ENCODE data around the gene SLC27A1.
"Not testable (repeated sequence)": the region's sequence is repeated elsewhere in the genome, so short reads cannot be mapped to it uniquely, and the experiment has no call there.

SLC27A1 gene

DNA sequence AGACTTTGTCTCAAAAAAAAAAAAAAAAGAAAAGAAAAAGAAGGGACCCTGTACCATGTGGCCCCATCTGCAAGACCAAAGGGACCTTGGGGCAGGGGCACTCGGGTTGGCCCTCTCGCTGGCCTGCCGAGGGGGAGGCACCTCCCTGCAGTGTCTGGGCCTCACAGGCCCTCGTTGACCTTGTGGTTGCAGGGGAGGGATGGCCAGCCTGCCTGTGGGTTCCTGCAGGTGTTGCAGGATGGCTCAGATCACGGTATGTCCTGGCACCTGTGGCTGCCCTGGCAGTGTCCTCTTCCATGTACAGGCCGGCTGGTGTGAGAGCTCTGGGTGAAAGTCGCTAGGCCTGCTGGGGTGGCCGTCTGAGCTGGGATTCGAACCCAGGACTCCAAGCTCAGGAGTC lies 36.4 kb downstream of the SLC27A1 start:
- POLR2A ChIA-PET = no interaction called here
- TF ChIP-seq, protein P1, sequence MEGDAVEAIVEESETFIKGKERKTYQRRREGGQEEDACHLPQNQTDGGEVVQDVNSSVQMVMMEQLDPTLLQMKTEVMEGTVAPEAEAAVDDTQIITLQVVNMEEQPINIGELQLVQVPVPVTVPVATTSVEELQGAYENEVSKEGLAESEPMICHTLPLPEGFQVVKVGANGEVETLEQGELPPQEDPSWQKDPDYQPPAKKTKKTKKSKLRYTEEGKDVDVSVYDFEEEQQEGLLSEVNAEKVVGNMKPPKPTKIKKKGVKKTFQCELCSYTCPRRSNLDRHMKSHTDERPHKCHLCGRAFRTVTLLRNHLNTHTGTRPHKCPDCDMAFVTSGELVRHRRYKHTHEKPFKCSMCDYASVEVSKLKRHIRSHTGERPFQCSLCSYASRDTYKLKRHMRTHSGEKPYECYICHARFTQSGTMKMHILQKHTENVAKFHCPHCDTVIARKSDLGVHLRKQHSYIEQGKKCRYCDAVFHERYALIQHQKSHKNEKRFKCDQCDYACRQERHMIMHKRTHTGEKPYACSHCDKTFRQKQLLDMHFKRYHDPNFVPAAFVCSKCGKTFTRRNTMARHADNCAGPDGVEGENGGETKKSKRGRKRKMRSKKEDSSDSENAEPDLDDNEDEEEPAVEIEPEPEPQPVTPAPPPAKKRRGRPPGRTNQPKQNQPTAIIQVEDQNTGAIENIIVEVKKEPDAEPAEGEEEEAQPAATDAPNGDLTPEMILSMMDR (IDR thresholded peaks at IDR 0.05; ENCODE audit: control extremely low read depth, extremely low read depth, low read depth, missing control alignments) = no peak
- CTCF ChIA-PET = interaction anchor here (9.0 kb wide), 1 partner anchor 11 kb away, joined by 87 read pairs; no protein-coding TSS in a partner anchor
- no peak for DNase-seq (ENCODE audit: extremely low spot score)

DNA sequence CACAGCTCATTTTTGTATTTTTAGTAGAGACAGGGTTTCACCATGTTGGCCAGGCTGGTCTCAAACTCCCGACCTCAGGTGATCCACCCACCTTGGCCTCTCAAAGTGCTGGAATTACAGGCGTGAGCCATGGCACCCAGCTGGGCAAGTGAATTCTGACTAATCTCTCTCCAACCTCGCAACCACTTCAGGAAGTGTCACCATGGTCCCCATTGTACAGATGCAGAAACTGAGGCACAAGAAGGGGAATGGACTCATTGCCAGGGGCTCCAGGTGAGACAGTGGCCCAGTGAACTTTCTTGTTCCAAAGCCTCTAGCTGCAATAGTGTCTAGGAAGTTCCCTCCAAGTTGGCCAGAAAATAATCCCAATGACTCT lies 38.2 kb downstream of the SLC27A1 start:
- POLR2A ChIA-PET; DNase-seq (ENCODE audit: extremely low spot score): not testable (repeated sequence)
- CTCF ChIA-PET = interaction anchor here (1.2 to 9.0 kb wide), 2 partner anchors 7 to 13 kb away, joined by 3 to 87 read pairs; no protein-coding TSS in a partner anchor

DNA sequence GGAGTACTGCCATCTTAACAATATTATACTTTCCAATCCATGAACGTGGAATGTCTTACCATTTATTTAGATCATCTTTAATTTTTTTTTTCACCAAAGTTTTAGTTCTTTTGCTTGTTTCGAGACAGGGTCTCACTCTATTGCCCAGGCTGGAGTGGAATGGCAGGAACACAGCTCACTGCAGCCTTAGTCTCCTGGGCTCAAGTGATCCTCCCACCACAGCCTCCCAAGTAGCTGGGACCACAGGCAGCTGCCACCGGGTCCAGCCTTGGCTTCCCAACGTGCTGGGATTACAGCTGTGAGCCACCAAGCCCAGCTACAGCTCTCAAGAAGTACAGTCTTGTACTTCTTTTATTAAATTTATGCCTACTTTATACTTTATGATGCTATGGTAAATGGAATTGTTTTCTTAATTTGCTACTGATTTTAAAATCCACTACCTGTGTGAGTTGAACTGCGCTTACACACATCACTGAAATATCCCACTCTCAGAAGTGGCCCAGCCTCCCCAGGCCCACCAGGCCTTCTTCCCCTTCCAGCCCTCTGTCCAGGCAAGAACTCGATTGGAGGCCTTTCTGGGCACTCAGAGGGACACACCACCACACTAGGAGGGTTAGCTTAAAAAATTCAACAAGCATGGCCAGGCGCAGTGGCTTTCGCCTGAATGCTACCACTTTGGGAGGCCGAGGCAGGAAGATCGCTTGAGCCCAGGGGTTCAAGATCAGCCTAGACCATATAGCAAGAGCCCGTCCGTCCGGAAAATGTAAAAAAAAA lies 40.1 kb downstream of the SLC27A1 start:
- POLR2A ChIA-PET = interaction anchor here (0.5 to 1.6 kb wide), 4 partner anchors 12 to 264 kb away, joined by 3 to 7 read pairs (median 4); no protein-coding TSS in a partner anchor
- DNase-seq (ENCODE audit: extremely low spot score) = no peak
- TF ChIP-seq, protein P1 (IDR thresholded peaks at IDR 0.05; ENCODE audit: control extremely low read depth, extremely low read depth, low read depth, missing control alignments) = no peak
- CTCF ChIA-PET = interaction anchor here (0.9 to 9.0 kb wide), 6 partner anchors 14 to 93 kb away, joined by 3 to 87 read pairs (median 4); a partner anchor contains a TSS

DNA sequence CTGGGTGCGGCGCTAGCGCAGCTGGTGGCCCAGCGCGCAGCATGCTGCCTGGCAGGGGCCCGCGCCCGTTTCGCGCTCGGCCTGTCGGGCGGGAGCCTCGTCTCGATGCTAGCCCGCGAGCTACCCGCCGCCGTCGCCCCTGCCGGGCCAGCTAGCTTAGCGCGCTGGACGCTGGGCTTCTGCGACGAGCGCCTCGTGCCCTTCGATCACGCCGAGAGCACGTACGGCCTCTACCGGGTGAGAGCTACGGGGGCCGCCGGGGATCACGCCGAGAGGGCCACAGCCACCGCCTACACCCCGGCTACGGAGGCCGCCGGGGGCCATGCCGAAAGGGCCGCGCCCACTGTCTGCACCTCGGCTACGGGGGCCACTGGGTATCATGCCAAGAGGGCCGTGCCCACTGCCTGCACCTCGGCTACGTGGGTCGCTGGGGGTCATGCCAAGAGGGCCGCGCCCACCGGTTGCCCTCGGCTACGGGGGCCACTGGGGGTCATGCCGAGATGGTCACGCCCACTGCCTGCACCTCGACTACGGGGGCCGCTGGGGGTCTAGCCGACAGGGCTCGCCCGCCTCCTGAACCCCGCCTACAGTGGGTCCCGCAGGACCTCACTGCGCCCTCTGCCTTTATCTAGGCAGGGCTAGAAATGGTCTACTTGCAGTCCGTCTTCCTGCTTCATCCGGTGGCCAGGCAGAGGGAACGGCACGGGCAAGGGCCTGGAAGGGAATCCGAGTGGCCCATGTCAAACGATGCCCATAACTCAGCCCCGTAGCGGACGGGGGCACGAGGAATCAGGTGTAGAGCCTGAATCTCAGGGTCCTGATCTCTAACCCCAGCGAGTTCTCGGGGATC lies 41.6 kb downstream of the SLC27A1 start:
- CTCF ChIA-PET = interaction anchor here (0.7 to 9.0 kb wide), 9 partner anchors 8 to 114 kb away, joined by 3 to 87 read pairs (median 4); no protein-coding TSS in a partner anchor
- TF ChIP-seq, protein P1 (IDR thresholded peaks at IDR 0.05; ENCODE audit: control extremely low read depth, extremely low read depth, low read depth, missing control alignments) = peak; percentile 61
- POLR2A ChIA-PET = interaction anchor here (0.8 to 1.6 kb wide), 4 partner anchors 10 to 347 kb away, joined by 3 to 12 read pairs (median 5); no protein-coding TSS in a partner anchor
- DNase-seq (ENCODE audit: extremely low spot score) = peak; percentile 90

DNA sequence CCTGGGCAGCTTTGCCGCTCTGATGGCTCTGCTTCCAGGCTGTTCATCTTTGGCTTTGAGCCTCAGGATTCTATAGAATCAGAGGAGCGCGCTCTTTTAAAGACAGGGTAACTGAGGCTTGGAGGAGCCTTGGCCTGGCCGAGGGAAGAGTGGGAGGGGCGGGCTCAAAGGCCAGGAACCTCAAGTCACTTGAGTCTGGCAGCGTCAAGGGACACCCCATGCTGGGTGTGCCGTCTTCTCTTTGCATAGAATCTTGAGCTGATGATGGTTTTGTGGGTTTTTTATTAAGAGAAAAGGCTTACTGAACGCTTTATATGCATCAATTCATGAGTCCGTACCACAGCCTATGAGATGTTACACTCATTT lies 42.2 kb downstream of the SLC27A1 start:
- ChIA-PET CTCF (interaction anchor here (1.1 to 9.0 kb wide), 3 partner anchors 10 to 93 kb away, joined by 3 to 87 read pairs (median 18); partner anchors contain the start of gene MVB12A), POLR2A (interaction anchor here (0.5 kb wide), 1 partner anchor 227 kb away, joined by 6 read pairs; no protein-coding TSS in a partner anchor)

DNA sequence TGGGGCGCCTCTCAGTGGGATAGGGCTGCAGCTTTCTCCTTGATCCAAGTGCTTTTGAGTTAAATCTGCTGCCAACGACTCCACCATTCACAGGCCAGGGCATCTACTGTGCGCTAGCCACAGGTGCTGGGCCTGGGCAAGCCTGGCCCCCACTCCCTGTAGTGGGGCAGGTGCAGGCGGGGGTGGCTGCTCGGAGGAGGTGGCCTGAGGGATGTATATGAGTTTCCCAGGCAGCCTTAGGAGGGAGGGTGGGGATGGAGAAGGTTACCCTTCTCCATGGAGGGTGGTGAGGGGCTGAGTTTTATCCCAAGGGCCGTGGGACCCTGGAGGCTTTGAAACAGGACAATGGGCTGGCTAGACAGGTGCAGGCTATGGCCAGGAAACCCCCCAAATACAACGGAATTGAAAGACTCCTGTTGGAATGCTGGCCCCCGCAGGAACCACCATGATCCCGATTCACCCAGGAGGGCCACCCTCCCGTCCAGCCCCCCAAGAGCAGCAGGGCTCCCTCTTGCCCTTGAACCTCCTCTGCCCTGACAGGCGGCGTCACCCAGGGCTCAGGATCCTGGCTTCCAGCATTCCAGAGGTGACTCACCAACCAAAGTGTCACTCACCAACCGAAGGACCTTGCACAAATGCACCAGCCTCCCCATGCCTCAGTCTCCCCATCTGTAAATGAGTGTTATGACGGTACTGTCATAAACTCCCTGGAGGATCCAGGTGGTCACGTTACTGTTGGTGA lies 45.3 kb downstream of the SLC27A1 start:
- TF ChIP-seq, protein P1 (IDR thresholded peaks at IDR 0.05; ENCODE audit: control extremely low read depth, extremely low read depth, low read depth, missing control alignments) = no peak
- ChIA-PET POLR2A (no interaction called here), CTCF (interaction anchor here (1.3 to 2.3 kb wide), 2 partner anchors 20 to 34 kb away, joined by 3 to 15 read pairs; no protein-coding TSS in a partner anchor)
- no peak for DNase-seq (ENCODE audit: extremely low spot score)

More for the DNA sequence above, 42.2 kb downstream of the SLC27A1 start:
- DNase-seq (ENCODE audit: extremely low spot score) = no peak
- TF ChIP-seq, protein P1 (IDR thresholded peaks at IDR 0.05; ENCODE audit: control extremely low read depth, extremely low read depth, low read depth, missing control alignments) = no peak
